ENCODE results near the gene SYT1.

- TF ChIP-seq, protein P1, sequence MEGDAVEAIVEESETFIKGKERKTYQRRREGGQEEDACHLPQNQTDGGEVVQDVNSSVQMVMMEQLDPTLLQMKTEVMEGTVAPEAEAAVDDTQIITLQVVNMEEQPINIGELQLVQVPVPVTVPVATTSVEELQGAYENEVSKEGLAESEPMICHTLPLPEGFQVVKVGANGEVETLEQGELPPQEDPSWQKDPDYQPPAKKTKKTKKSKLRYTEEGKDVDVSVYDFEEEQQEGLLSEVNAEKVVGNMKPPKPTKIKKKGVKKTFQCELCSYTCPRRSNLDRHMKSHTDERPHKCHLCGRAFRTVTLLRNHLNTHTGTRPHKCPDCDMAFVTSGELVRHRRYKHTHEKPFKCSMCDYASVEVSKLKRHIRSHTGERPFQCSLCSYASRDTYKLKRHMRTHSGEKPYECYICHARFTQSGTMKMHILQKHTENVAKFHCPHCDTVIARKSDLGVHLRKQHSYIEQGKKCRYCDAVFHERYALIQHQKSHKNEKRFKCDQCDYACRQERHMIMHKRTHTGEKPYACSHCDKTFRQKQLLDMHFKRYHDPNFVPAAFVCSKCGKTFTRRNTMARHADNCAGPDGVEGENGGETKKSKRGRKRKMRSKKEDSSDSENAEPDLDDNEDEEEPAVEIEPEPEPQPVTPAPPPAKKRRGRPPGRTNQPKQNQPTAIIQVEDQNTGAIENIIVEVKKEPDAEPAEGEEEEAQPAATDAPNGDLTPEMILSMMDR (IDR thresholded peaks at IDR 0.05): no peak
- TF ChIP-seq EP300 (IDR thresholded peaks at IDR 0.05): no peak
Observed at GRCh38 chr12:79260923-79261322, 396.3 kb downstream of the SYT1 start.
